NCI-H82 treated with DMSO at 0.1 percent for 48 hours (cell line): ENCODE results near the gene SPANXN1.
"Not testable (repeated sequence)": the region's sequence is repeated elsewhere in the genome, so short reads cannot be mapped to it uniquely, and the experiment has no call there.

ENCODE experiments used
- DNase-seq: peaks from one replicate; lab custom pipeline; 2025; ENCODE audit not compliant: unreplicated experiment; lab: John Stamatoyannopoulos, UW

SPANXN1 gene, protein sequence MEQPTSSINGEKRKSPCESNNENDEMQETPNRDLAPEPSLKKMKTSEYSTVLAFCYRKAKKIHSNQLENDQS

DNA sequence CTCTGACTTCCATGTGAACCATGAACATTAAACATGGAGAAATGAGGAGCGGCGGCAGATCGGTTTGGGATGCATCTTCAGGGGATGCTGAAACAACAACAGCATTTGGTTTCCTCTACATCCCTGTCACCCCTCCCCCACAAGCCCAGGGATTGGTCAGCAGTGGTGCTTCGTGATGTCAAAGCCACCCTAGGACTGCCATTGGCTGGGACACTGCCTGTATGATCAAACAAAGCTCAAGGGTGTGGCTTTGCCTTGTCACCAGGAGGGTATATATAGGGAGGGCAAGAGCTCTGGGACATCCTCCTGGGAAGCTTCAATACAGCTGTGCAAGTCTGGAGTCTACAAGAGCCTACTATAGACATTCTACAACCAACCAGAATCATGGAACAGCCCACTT, at the start of gene SPANXN1:
Gene SPANXN1 (plus strand): TSS at position 301 of the 400 bp plus-strand sequence. CDS start 84 bp downstream, at position 385.
- DNase-seq, result not testable (repeated sequence)

DNA sequence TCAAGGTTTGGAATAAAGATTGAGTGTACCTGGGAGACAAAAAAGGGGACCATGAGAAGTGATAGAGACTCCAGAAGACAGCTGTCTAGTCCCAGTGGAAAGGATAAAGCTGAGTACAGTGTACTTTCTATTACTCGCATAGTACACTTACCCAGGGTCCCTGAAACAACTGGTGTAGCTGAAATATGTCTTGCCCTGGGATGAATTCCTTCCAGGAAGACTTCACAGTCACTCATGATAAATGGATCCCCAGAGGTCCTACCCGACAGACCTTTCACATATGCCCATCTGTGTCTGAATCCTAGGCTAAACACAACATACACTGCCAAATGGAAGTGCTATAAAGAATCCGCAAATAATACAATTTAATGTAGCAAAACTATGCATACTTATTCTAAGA, 48.2 kb upstream of the SPANXN1 start:
- no peak for DNase-seq

DNA sequence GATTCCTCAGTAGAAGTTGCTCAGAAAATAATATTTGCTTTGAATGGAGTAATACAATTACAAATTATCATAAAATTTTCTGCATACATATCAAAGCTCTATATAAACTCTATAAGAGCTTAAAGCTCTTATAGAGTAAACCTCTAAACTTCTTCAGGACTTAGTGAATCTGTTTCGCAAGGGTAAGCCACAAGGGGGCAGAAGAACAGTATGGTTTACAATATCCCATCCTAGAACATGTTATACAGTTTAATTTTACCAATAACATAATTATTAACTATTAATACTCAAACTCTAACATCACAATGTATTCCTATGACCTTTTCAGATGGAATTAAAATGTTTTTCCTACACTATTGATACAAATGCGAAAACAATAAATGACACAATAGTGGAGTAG, 33.8 kb upstream of the SPANXN1 start:
- no peak for DNase-seq

DNA sequence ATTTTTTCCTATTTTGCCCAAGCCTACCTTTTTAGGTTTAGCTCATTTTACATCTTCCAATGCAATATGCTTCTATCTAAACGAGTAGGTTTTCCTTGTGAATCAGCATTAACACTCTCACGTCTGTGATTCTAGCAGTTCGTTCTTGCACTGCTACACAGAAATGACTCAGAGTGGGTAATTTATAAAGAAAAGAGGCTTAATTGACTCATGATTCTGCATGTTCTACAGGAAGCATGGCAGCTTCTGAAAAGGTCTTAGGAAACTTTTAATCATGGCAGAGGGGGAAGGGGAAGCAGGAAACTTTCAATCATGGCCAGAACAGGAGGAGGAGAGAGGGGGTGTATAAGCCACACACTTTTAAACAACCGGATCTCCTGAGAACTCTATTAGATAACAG, 44.9 kb downstream of the SPANXN1 start:
- no peak for DNase-seq
